ENCODE measurements around the gene NR6A1.

GRCh38 chr9:124629600-124629999, 141.5 kb downstream of the NR6A1 start:
- no peak for TF ChIP-seq CTCF (IDR thresholded peaks at IDR 0.05)
- TF ChIP-seq CBX8 (IDR thresholded peaks at IDR 0.05): no peak
- no peak for TF ChIP-seq POLR2A (IDR thresholded peaks at IDR 0.05; ENCODE audit: low read length)
- TF ChIP-seq REST (IDR thresholded peaks at IDR 0.05): no peak
- TF ChIP-seq TFCP2L1 (CRISPR knock-in tag; IDR thresholded peaks at IDR 0.05): no peak
- no peak for TF ChIP-seq RFX5 (IDR thresholded peaks at IDR 0.05)

All from A549 (cell line).